HuH-7 (cell line): ENCODE measurements around the gene TSSK2.
"Not testable (repeated sequence)": the region's sequence is repeated elsewhere in the genome, so short reads cannot be mapped to it uniquely, and the experiment has no call there.

ENCODE experiments used
- DNase-seq: peaks from one replicate; pipeline ENCODE4 v3.0.0; 2011; ENCODE audit warnings: low spot score

Gene TSSK2

GRCh38 chr22:19130959-19131684 lies at the start of gene TSSK2:
TSS of gene TSSK2 (plus strand) at chr22:19131308. CDS start at chr22:19131400, 92 bp downstream.
- no peak for DNase-seq

- no peak for DNase-seq
Measured at GRCh38 chr22:19081351-19081750, 49.8 kb upstream of the TSSK2 start.

GRCh38 chr22:19082101-19082500 lies 49.0 kb upstream of the TSSK2 start:
- DNase-seq, result no peak

- no peak for DNase-seq
Measured at GRCh38 chr22:19082793-19083192, 48.3 kb upstream of the TSSK2 start.

- not testable (repeated sequence) for DNase-seq
Measured at GRCh38 chr22:19084126-19084525, 47.0 kb upstream of the TSSK2 start.

GRCh38 chr22:19084586-19084985 lies 46.5 kb upstream of the TSSK2 start:
- not testable (repeated sequence) for DNase-seq

- DNase-seq, result peak; percentile 52
Measured at GRCh38 chr22:19085233-19085718, 45.8 kb upstream of the TSSK2 start.

- DNase-seq, result no peak
Measured at GRCh38 chr22:19086417-19086816, 44.7 kb upstream of the TSSK2 start.

- no peak for DNase-seq
Measured at GRCh38 chr22:19086896-19087295, 44.2 kb upstream of the TSSK2 start.

- DNase-seq, result no peak
Measured at GRCh38 chr22:19088866-19089595, 42.1 kb upstream of the TSSK2 start.

- DNase-seq, result no peak
Measured at GRCh38 chr22:19090183-19090582, 40.9 kb upstream of the TSSK2 start.

- DNase-seq, result no peak
Measured at GRCh38 chr22:19090586-19091127, 40.5 kb upstream of the TSSK2 start.

GRCh38 chr22:19092725-19093124 lies 38.4 kb upstream of the TSSK2 start:
- no peak for DNase-seq

- DNase-seq, result no peak
Measured at GRCh38 chr22:19094393-19094997, 36.6 kb upstream of the TSSK2 start.

- no peak for DNase-seq
Measured at GRCh38 chr22:19096555-19096954, 34.6 kb upstream of the TSSK2 start.

- DNase-seq, result no peak
Measured at GRCh38 chr22:19097518-19097917, 33.6 kb upstream of the TSSK2 start.

GRCh38 chr22:19098157-19098556 lies 33.0 kb upstream of the TSSK2 start:
- DNase-seq, result no peak

GRCh38 chr22:19103880-19104821 lies 27.0 kb upstream of the TSSK2 start:
- DNase-seq, result no peak

GRCh38 chr22:19105456-19105855 lies 25.7 kb upstream of the TSSK2 start:
- no peak for DNase-seq

GRCh38 chr22:19105867-19106802 lies 25.0 kb upstream of the TSSK2 start:
- DNase-seq, result peak; percentile 45
